Measurements from ENCODE around the gene ABI3.
"Not testable (repeated sequence)": the region's sequence is repeated elsewhere in the genome, so short reads cannot be mapped to it uniquely, and the experiment has no call there.

ABI3 gene

GRCh38 chr17:49210158-49211029 lies at the start of gene ABI3, which contains the start of gene GNGT2:
Gene ABI3 (plus strand): TSS chr17:49210707. CDS start chr17:49210725, 18 bp downstream.
Gene GNGT2 (minus strand): TSS chr17:49210574. CDS start chr17:49207422, 3,152 bp downstream.
- DNase-seq = no peak

DNA sequence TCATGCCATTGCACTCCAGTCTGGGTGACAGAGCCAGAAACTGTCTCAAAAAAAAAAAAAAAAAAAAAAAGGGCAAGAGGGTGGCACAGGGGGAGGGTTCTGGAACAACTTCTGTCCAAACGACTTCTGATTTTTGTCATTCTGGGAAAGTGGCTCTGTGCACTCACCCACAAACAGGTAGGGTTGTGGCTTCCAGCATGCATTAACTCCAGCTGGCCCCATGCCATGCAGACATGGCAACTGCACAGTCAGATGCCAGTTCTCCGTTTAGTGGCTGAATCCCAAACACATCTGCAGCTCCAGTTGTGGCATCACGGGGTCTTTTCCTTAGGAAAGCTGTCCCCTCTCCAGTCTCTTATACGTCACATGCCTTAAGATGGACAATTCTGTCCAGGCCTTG lies 47.6 kb upstream of the ABI3 start:
- peak; percentile 7 for DNase-seq

DNA sequence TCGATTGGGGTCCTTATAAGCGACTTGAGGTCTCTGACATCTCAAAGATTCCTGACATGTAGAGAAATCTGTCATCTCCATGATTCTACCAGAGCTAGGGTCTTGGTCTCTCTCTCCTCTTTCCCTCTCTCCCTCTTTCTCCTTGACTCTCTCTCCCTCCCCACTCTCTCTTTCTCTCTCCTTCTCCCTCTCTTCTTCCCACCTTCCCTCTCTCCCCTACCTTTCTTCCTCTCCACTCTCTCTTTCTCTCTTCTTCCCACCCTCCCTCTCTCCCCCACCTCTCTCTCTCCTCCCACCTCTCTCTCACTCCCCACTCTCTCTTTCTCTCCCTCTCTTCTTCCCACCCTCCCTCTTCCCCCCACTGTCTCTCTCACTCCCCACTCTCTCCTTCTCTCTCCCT lies 45.4 kb upstream of the ABI3 start:
- no peak for DNase-seq

- no peak for DNase-seq
Measured at GRCh38 chr17:49168706-49169105, 41.8 kb upstream of the ABI3 start.

DNA sequence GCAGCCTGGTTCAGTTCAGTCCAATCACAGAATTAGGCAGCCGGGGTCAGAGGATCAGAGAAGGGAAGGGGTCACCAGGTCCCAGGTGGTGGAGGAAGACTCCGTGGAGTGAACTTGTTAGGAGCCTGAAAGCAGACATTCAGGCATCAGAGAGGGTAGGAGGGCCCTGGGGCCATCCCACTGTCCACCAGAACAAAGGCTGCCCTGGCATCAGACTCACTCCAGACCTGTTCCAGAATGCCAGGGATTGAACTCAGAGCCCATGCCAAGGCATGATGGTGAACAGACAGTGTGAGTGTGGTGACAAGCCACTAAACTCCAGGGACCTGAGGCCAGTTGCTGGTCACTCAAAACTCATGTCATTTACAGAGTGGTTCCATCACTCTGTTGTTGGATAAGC lies 40.3 kb upstream of the ABI3 start:
- DNase-seq = no peak

GRCh38 chr17:49170711-49171110 lies 39.8 kb upstream of the ABI3 start:
- not testable (repeated sequence) for DNase-seq

GRCh38 chr17:49175978-49176377 lies 34.5 kb upstream of the ABI3 start:
- DNase-seq = not testable (repeated sequence)

DNA sequence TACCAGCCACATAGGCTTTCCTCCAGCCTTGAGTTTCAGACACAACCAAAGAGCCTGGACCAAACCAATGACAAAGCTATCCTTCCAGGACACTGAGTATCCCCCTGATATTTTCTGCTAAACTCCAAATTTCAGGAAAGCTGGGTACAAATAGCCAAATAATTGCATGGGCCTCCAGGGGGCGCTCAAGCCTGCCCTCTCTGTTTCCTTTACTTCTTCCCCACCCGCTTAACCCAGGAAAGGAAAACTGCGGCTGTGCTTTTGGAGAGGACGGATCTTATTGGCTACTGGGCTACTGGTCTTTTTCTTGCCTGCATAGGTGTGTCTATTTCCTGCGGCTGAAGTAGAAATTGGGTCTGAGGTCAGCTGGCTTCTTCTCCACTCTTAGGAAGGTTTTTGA lies 30.2 kb upstream of the ABI3 start:
- DNase-seq = peak; percentile 8

GRCh38 chr17:49180998-49181635 lies 29.4 kb upstream of the ABI3 start:
- DNase-seq = no peak

- no peak for DNase-seq
Measured at GRCh38 chr17:49183341-49183740, 27.2 kb upstream of the ABI3 start.

DNA sequence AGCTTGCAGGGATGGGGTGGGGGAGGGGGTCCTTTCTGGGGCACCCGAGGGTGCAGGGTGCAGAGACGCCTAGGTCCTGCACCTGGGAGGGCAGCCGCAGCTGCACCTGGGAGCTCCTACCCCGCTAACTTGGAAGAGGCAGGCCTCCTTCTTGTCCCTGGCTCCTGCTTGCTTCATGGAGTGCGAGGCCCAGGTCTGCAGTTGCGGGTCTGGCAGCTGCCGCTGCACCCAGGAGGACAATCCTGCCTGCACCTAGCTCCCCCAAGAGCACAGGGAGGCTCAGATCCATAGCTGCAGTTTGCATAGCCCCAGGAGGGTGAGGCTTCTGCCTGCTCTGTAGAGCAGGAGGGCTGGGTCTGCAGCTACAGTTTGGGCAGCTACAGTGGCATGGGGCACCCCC lies 26.7 kb upstream of the ABI3 start:
- no peak for DNase-seq

GRCh38 chr17:49184522-49184921 lies 26.0 kb upstream of the ABI3 start:
- DNase-seq = not testable (repeated sequence)

DNA sequence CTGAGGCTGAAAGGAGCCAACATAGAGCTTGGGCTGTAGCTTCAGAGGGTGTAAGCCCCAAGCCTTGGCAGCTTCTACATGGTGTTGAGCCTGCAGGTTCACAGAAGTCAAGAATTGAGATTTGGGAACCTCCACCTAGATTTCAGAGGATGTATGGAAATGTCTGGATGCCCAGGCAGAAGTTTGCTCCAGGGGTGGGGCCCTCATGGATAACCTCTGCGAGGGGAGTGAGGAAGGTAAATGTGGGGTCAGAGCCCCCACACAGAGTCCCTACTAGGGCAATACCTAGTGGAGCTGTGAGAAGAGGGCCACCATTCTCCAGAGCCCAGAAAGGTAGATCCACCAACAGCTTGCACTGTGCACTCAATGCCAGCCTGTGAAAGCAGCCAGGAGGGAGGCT lies 25.1 kb upstream of the ABI3 start:
- DNase-seq = not testable (repeated sequence)

GRCh38 chr17:49187301-49187700 lies 23.2 kb upstream of the ABI3 start:
- DNase-seq = no peak

GRCh38 chr17:49190932-49191331 lies 19.6 kb upstream of the ABI3 start:
- DNase-seq = no peak

GRCh38 chr17:49191409-49191916 lies 19.0 kb upstream of the ABI3 start:
- DNase-seq = no peak

DNA sequence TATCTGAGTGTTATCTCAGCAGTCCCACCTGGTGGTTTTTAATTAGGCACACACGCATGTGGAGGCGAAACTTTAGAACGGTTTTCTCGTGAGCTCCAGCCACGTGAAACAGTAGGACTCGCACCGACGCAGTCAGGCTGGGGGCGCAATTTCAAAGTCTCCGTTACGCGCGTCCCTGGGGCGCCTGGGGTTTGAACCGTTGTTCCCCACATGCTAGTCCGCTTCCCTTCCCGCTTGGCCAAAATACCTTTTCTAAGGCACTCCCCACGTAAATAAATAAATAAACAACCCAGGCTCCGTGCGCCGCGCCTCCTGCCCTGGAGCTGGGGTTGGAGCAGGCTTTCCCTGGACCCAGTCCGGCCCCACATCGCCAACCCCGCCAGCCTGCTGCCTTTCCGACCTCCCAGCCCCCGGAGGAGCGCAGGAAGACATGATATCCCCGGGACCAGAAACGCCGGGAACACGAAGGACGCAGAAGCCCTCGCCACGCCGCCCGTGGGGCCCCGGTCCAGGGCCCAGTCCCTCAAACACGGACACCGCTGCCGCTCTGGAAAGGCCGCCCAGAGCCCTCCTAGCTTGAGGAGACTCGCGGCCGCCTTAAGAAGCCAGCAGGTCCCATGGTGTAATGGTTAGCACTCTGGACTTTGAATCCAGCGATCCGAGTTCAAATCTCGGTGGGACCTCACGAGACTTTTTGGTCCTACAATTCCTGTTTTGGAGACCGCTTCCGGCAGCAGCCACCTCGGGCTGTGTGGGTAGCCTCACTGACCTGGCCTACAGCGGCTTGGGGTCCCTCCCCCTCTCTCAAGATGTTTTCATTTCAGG lies 18.4 kb upstream of the ABI3 start:
- peak; percentile 74 for DNase-seq

DNA sequence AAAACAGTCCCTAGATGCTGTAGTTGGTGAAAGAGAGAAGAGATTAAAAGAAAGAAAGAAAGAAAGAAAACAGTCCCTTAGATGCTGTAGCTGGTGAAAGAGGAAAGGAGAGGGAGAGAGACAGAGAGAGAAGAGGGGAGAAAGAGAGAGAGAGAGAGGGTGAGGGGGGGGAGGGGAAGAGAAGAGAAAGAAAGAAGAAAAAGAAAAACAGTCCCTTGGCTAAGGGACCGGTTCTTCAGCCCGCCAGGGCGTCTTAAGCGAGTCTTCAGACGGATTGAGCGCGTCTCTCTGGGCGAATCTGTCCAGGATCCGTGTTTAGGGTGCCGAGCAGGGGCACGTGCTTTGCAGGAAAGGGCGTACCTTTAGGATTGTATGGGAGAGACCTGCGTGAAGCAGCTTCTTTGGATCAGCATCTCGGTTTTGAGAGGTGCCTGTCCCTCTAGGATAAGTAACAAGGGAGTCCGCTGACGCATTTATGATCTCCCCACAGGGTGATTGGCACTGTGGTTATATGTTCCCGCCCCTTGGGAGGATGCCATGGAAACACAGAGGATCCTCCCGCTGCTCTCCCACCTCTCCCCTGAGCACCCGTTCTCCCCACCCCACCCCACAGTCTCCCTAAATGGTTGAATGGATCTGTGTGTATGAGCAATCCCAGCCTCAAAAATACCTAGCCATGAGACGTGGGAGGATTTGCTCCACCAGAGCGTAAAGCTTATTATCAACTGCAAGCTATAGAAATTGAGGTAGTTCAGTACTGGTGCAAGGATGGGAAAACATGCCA lies 16.8 kb upstream of the ABI3 start:
- peak; percentile 54 for DNase-seq

- DNase-seq = no peak
Measured at GRCh38 chr17:49194297-49194607, 16.3 kb upstream of the ABI3 start.

GRCh38 chr17:49195751-49196150 lies 14.8 kb upstream of the ABI3 start:
- no peak for DNase-seq

GRCh38 chr17:49196520-49196919 lies 14.0 kb upstream of the ABI3 start:
- no peak for DNase-seq

GRCh38 chr17:49197346-49197998 lies 13.0 kb upstream of the ABI3 start:
- DNase-seq = no peak
